ENCODE results near the gene KIF2A.

KIF2A gene

GRCh38 chr5:62395210-62395950 lies 89.4 kb downstream of the KIF2A start:
- Histone ChIP-seq H3K36me3 (ENCODE audit: insufficient read depth, low read length) (peaks cover 79% of the 10 kb centered on the region), H3K27ac (ENCODE audit: low read depth, low read length, poor library complexity, severe bottlenecking) (no peak overlapping the region), H3K4me3 (ENCODE audit: low read depth, low read length, poor library complexity, severe bottlenecking) (no peak overlapping the region), H3K9me2 (ENCODE audit: low read depth, low read length) (no peaks in the 10 kb centered on the region), H3K27me3 (ENCODE audit: insufficient read depth, low read length) (no peaks in the 10 kb centered on the region), H3K9me3 (ENCODE audit: low read length) (no peaks in the 10 kb centered on the region), H3K4me2 (ENCODE audit: low read length) (no peak overlapping the region), H3K79me2 (ENCODE audit: insufficient read depth, low read length) (no peaks in the 10 kb centered on the region), H3K4me1 (ENCODE audit: insufficient read depth, low read length, severe bottlenecking) (no peaks in the 10 kb centered on the region), H3K9ac (ENCODE audit: low read length) (no peak overlapping the region), H2AFZ (ENCODE audit: low read length) (no peak overlapping the region), H4K20me1 (ENCODE audit: insufficient read depth, low read length) (no peaks in the 10 kb centered on the region), H3F3A (ENCODE audit: insufficient read depth, low read length) (0 out of 2 replicates have a peak, but pooled peaks cover 2% of the 10 kb centered on the region)
- TF ChIP-seq EZH2 (IDR thresholded peaks at IDR 0.05; ENCODE audit: borderline replicate concordance, low read length) (no peak), CTCF (IDR thresholded peaks at IDR 0.05; ENCODE audit: low read length) (no peak)

- Histone ChIP-seq H3K4me1 (ENCODE audit: insufficient read depth, low read length, severe bottlenecking) (peaks cover 18% of the 10 kb centered on the region), H3K9me3 (ENCODE audit: low read length) (no peaks in the 10 kb centered on the region), H3F3A (ENCODE audit: insufficient read depth, low read length) (no peaks in the 10 kb centered on the region), H3K27me3 (ENCODE audit: insufficient read depth, low read length) (no peaks in the 10 kb centered on the region), H3K79me2 (ENCODE audit: insufficient read depth, low read length) (peaks cover 8% of the 10 kb centered on the region), H3K4me2 (ENCODE audit: low read length) (peak within 1 kb of the TSS; percentile 78), H3K27ac (ENCODE audit: low read depth, low read length, poor library complexity, severe bottlenecking) (peak within 1 kb of the TSS; percentile 18), H4K20me1 (ENCODE audit: insufficient read depth, low read length) (no peaks in the 10 kb centered on the region), H3K9me2 (ENCODE audit: low read depth, low read length) (no peaks in the 10 kb centered on the region), H2AFZ (ENCODE audit: low read length) (peak within 1 kb of the TSS; percentile 72), H3K4me3 (ENCODE audit: low read depth, low read length, poor library complexity, severe bottlenecking) (peak within 1 kb of the TSS; percentile 73), H3K36me3 (ENCODE audit: insufficient read depth, low read length) (peaks cover 21% of the 10 kb centered on the region; the same call in 1 of the 2 replicates), H3K9ac (ENCODE audit: low read length) (peak within 1 kb of the TSS; percentile 79)
- no peak for TF ChIP-seq CTCF (IDR thresholded peaks at IDR 0.05; ENCODE audit: low read length)
- TF ChIP-seq EZH2 (IDR thresholded peaks at IDR 0.05; ENCODE audit: borderline replicate concordance, low read length) = no peak
Measured at GRCh38 chr5:62403411-62404250, 97.6 kb downstream of the KIF2A start, which contains the start of gene DIMT1. Gene DIMT1, minus strand, starts transcription at chr5:62403905. Its CDS starts 133 bp downstream, at chr5:62403772.

DNA sequence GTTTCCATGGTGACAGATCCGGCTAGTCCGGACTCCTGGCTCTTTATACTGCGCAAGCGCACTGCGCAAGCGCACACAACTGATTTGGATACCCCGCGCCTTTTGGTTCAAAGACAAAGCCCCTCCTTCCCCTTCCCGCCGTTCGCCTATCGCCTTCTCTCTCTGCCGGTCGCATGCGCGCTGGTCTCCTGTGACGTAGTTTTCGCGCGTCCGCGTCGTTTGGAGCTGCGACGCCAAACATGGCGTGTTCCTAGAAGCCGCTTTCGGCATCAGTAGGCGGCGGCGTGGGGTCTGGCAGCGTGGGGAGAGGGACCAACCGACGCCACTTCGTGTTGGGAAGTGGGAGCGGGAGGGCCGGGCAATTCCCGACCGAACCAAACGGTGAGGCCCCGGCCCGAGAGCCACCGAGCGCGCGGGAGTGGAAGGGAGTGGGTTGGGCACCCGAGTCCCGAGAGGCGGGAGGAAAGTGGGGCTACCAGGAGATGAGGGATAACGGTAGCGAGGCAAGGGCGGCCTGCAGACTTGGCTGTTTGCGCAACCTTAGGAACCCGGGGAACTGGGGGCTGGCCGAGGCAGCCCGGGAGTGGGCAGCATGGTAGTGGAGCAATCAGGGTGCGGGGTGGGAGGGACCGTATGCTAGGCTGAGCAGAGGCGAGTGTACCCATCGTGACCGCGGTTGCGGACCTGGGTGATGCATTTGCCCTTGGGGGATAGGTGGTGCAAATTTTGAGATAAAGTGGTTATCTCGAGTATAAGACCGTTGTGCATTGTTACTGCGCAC lies 106.7 kb downstream of the KIF2A start, which contains the start of gene IPO11:
IPO11 (plus strand) TSS at position 215 of the 781 bp plus-strand sequence. CDS start 24,517 bp downstream, outside the sequence.
- peaks cover 23% of the 10 kb centered on the region for H3K4me1 ChIP-seq (ENCODE audit: insufficient read depth, low read length, severe bottlenecking)
- H3K4me3 ChIP-seq (ENCODE audit: low read depth, low read length, poor library complexity, severe bottlenecking) = peak within 1 kb of the TSS; percentile 98
- H3K4me2 ChIP-seq (ENCODE audit: low read length) = peak within 1 kb of the TSS; percentile 96
- H3K79me2 ChIP-seq (ENCODE audit: insufficient read depth, low read length) = peaks cover 43% of the 10 kb centered on the region
- peak within 1 kb of the TSS; percentile 94 for H2AFZ ChIP-seq (ENCODE audit: low read length)
- H4K20me1 ChIP-seq (ENCODE audit: insufficient read depth, low read length) = no peaks in the 10 kb centered on the region
- no peaks in the 10 kb centered on the region for H3K9me2 ChIP-seq (ENCODE audit: low read depth, low read length)
- H3K9me3 ChIP-seq (ENCODE audit: low read length) = no peaks in the 10 kb centered on the region
- H3K9ac ChIP-seq (ENCODE audit: low read length) = peak within 1 kb of the TSS; percentile 89
- H3F3A ChIP-seq (ENCODE audit: insufficient read depth, low read length) = no peaks in the 10 kb centered on the region
- H3K27me3 ChIP-seq (ENCODE audit: insufficient read depth, low read length) = no peaks in the 10 kb centered on the region
- no peaks in the 10 kb centered on the region for H3K36me3 ChIP-seq (ENCODE audit: insufficient read depth, low read length)
- no peak within 1 kb of the TSS for H3K27ac ChIP-seq (ENCODE audit: low read depth, low read length, poor library complexity, severe bottlenecking)
- TF ChIP-seq CTCF (IDR thresholded peaks at IDR 0.05; ENCODE audit: low read length) (no peak), EZH2 (IDR thresholded peaks at IDR 0.05; ENCODE audit: borderline replicate concordance, low read length) (no peak)

Data from OCI-LY1 (cell line).